Fibroblast of lung (primary cell): ENCODE results near the gene MTR. TPM values are rescaled to one million over a fixed set of nuclear protein-coding genes. Genes with fewer than 3 reads are reported as not detected.

Experiments
- DNase-seq, 2 donors: peaks; one replicate each; pipeline versions ENCODE4 v3.0.0 to v3.0.0-alpha.2; 2010; ENCODE audit warnings: low read depth in 2 of 2
- H2AFZ ChIP-seq: 2 replicates; pipeline ENCODE4 v1.5.1; 2012; ENCODE audit warnings: low read length, control low read depth, inconsistent platforms
- H3K27ac ChIP-seq: 2 replicates; pipeline ENCODE4 v1.5.1; 2011; ENCODE audit warnings: low read length, control low read depth; ENCODE audit not compliant: insufficient read depth
- H3K27me3 ChIP-seq: 2 replicates; pipeline ENCODE4 v1.5.1; 2011; ENCODE audit warnings: mild to moderate bottlenecking, low read length; ENCODE audit not compliant: control insufficient read depth, insufficient read depth
- H3K36me3 ChIP-seq: 2 replicates; pipeline ENCODE4 v1.5.1; 2011; ENCODE audit warnings: low read length; ENCODE audit not compliant: control insufficient read depth, insufficient read depth
- H3K4me1 ChIP-seq: 2 replicates; pipeline ENCODE4 v1.5.1; 2011; ENCODE audit warnings: low read length; ENCODE audit not compliant: control insufficient read depth, insufficient read depth; ENCODE audit errors: extremely low read depth
- H3K4me2 ChIP-seq: 2 replicates; pipeline ENCODE4 v1.5.1; 2011; ENCODE audit warnings: low read length, control low read depth; ENCODE audit not compliant: insufficient read depth; ENCODE audit errors: extremely low read depth
- H3K4me3 ChIP-seq, 4 experiments: fragments of 200-600 bp in 1 of 4; sonication (generic) in 1 of 4; replicated peaks in 1 of 4; 2 replicates each; pipeline ENCODE4 v1.5.1; 2011 to 2016; ENCODE audit warnings: low read length in 4 of 4, low read depth in 3 of 4, mild to moderate bottlenecking in 3 of 4, control low read depth in 2 of 4, inconsistent platforms in 1 of 4, mixed read lengths in 1 of 4; ENCODE audit not compliant: insufficient read depth in 1 of 4; ENCODE audit errors: control extremely low read depth in 1 of 4
- H3K79me2 ChIP-seq: 2 replicates; pipeline ENCODE4 v1.5.1; 2012; ENCODE audit warnings: mild to moderate bottlenecking, low read length, inconsistent platforms; ENCODE audit not compliant: control insufficient read depth, insufficient read depth
- H3K9ac ChIP-seq: 2 replicates; pipeline ENCODE4 v1.5.1; 2011; ENCODE audit warnings: mild to moderate bottlenecking, low read length, control low read depth; ENCODE audit not compliant: insufficient read depth
- H3K9me3 ChIP-seq: 2 replicates; pipeline ENCODE4 v1.5.1; 2012; ENCODE audit warnings: low read depth, low read length; ENCODE audit not compliant: control insufficient read depth, insufficient read depth
- H4K20me1 ChIP-seq: 2 replicates; pipeline ENCODE4 v1.5.1; 2011; ENCODE audit warnings: low read length; ENCODE audit not compliant: control insufficient read depth, insufficient read depth; ENCODE audit errors: extremely low read depth
- CTCF ChIP-seq, 2 donors: IDR thresholded peaks in 1 of 2; conservative IDR thresholded peaks in 1 of 2; 1 replicate in 1 of 2; 2 replicates in 1 of 2; pipeline ENCODE4 v1.5.1; 2011 to 2012; ENCODE audit warnings: low read length in 2 of 2, control low read depth in 1 of 2, inconsistent platforms in 1 of 2, low read depth in 1 of 2, mild to moderate bottlenecking in 1 of 2
- EZH2 ChIP-seq: IDR thresholded peaks from 2 replicates; pipeline ENCODE4 v1.5.1; 2012; ENCODE audit warnings: low read length, control low read depth, mild to moderate bottlenecking; ENCODE audit errors: missing control alignments
- polyA plus RNA-seq, 2 donors: library from polyadenylated mRNA; depleted of rRNA in 1 of 2; stranded (reverse) in 1 of 2; unstranded in 1 of 2; fragments of >200 nt; gene quantifications; 2 replicates each; pipeline ENCODE4 v1.2.1, GENCODE V29; 2011 to 2012; ENCODE audit warnings: missing spikeins in 1 of 2
- total RNA-seq: library from RNA; depleted of rRNA; stranded (reverse); fragments of >200 nt; gene quantifications from 2 replicates; pipeline ENCODE4 v1.2.1, GENCODE V29; 2014

MTR gene
- total and polyA plus RNA-seq, 2 donors (not counting 1 experiment from before 2014, with no cell fraction given), result 20.0 to 32.2 TPM

DNA sequence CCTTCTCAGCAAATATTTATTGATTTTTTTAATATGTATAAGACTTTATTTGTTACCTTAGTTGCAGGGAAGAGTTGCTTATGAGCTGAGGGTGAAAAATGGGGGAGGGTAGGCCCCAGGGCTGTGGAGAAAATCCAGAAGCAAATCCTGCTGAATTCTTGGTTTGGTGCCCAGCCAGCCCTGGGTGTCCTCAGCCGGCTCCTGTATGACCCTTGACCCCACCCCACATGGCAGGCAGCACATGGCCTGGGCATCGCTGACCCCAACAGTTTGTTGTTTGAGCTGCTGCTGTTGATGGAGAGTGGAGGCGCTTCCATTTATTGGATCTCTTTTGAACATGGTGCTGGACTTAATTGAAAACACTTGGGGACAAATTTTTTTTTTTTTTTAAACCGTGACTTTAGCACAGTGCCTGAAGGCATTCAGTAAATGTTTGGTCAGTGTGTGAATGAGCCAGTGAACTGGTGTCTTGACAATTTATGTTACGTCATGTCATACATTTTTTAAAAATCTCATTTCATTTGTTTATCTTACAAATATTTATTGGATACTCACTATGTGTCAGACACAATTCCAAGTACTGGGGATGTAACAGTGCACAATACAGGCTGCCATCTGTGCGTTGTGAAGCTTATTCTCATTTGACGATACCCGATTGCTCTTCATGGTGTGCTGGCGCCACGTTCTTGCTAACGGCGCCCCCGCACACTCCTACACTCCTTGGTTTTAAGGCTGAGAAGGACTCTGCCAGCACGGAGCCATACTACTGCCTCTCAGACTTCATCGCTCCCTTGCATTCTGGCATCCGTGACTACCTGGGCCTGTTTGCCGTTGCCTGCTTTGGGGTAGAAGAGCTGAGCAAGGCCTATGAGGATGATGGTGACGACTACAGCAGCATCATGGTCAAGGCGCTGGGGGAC, 98.8 kb downstream of the MTR start:
- TF ChIP-seq EZH2 (no peak), CTCF (conservative IDR thresholded peaks at IDR 0.05 in 1 of 2, IDR thresholded peaks at IDR 0.05 in 1 of 2; ENCODE audit: low read depth in 1 of 2, low read length in 2 of 2) (no peak)
- Histone ChIP-seq H3K27me3 (no peaks in the 10 kb centered on the region), H3K9ac (no peak overlapping the region), H3K4me1 (no peaks in the 10 kb centered on the region), H3K4me3 (no peak overlapping the region), H3K9me3 (no peaks in the 10 kb centered on the region), H3K36me3 (peaks cover 12% of the 10 kb centered on the region), H3K27ac (no peak overlapping the region), H3K4me2 (no peak overlapping the region), H3K79me2 (no peaks in the 10 kb centered on the region), H2AFZ (no peak overlapping the region), H4K20me1 (no peaks in the 10 kb centered on the region)
- DNase-seq, result peak in 1 of 2 donors; percentile 34

- Histone ChIP-seq H2AFZ (no peak overlapping the region), H3K9me3 (no peaks in the 10 kb centered on the region), H3K9ac (no peak overlapping the region), H3K36me3 (peaks cover 12% of the 10 kb centered on the region), H3K27ac (no peak overlapping the region), H3K79me2 (no peaks in the 10 kb centered on the region), H4K20me1 (no peaks in the 10 kb centered on the region), H3K27me3 (no peaks in the 10 kb centered on the region), H3K4me1 (no peaks in the 10 kb centered on the region), H3K4me2 (no peak overlapping the region), H3K4me3 (no peak overlapping the region)
- no peak for TF ChIP-seq EZH2
- no peak for TF ChIP-seq CTCF (conservative IDR thresholded peaks at IDR 0.05 in 1 of 2, IDR thresholded peaks at IDR 0.05 in 1 of 2; ENCODE audit: low read depth in 1 of 2, low read length in 2 of 2)
- no peak for DNase-seq
Measured at GRCh38 chr1:236895665-236896387, 100.7 kb downstream of the MTR start.

GRCh38 chr1:236896716-236897115, 101.6 kb downstream of the MTR start:
- no peaks in the 10 kb centered on the region for H4K20me1 ChIP-seq

More at GRCh38 chr1:236896716-236897115, 101.6 kb downstream of the MTR start:
- H3K4me3 ChIP-seq, result no peak overlapping the region
- H3K27me3 ChIP-seq, result no peaks in the 10 kb centered on the region
- no peak overlapping the region for H3K4me2 ChIP-seq
- no peaks in the 10 kb centered on the region for H3K9me3 ChIP-seq
- H3K4me1 ChIP-seq, result no peaks in the 10 kb centered on the region
- no peaks in the 10 kb centered on the region for H3K79me2 ChIP-seq
- no peak for DNase-seq
- TF ChIP-seq EZH2 (no peak), CTCF (conservative IDR thresholded peaks at IDR 0.05 in 1 of 2, IDR thresholded peaks at IDR 0.05 in 1 of 2; ENCODE audit: low read depth in 1 of 2, low read length in 2 of 2) (no peak)
- H3K36me3 ChIP-seq, result peaks cover 7% of the 10 kb centered on the region
- H3K9ac ChIP-seq, result no peak overlapping the region
- no peak overlapping the region for H2AFZ ChIP-seq
- H3K27ac ChIP-seq, result no peak overlapping the region
